OCI-M2 (cell line): Measurements from ENCODE around the gene SF3A2.

ENCODE experiments used
- DNase-seq: peaks from one replicate; lab custom pipeline; 2025; ENCODE audit not compliant: unreplicated experiment; lab: John Stamatoyannopoulos, UW

SF3A2 gene

GRCh38 chr19:2288818-2289713 lies 52.4 kb downstream of the SF3A2 start:
- DNase-seq = no peak

GRCh38 chr19:2289714-2290435 lies 53.3 kb downstream of the SF3A2 start:
- no peak for DNase-seq

GRCh38 chr19:2290441-2291184 lies 54.0 kb downstream of the SF3A2 start:
- DNase-seq = no peak

GRCh38 chr19:2291185-2291751 lies 54.6 kb downstream of the SF3A2 start:
- DNase-seq = no peak

GRCh38 chr19:2294687-2295335 lies 58.2 kb downstream of the SF3A2 start:
- no peak for DNase-seq

GRCh38 chr19:2296141-2296540 lies 59.5 kb downstream of the SF3A2 start:
- no peak for DNase-seq
